DMS153 (cell line): ENCODE data around the gene WFDC2.

ENCODE experiments used
- DNase-seq: peaks from one replicate; lab custom pipeline; 2025; lab: John Stamatoyannopoulos, UW

The WFDC2 gene

GRCh38 chr20:45497971-45498494 lies 28.5 kb downstream of the WFDC2 start:
- DNase-seq = no peak

- DNase-seq = no peak
Observed at GRCh38 chr20:45500022-45500421, 30.5 kb downstream of the WFDC2 start.

- no peak for DNase-seq
Observed at GRCh38 chr20:45501600-45501999, 32.0 kb downstream of the WFDC2 start.

- no peak for DNase-seq
Observed at GRCh38 chr20:45502561-45502960, 33.0 kb downstream of the WFDC2 start.

GRCh38 chr20:45503403-45503802 lies 33.9 kb downstream of the WFDC2 start:
- no peak for DNase-seq

GRCh38 chr20:45506398-45506797 lies 36.8 kb downstream of the WFDC2 start:
- DNase-seq = no peak

GRCh38 chr20:45507011-45507820 lies 37.7 kb downstream of the WFDC2 start:
- DNase-seq = no peak

GRCh38 chr20:45508068-45508886 lies 38.7 kb downstream of the WFDC2 start:
- DNase-seq = no peak

- no peak for DNase-seq
Observed at GRCh38 chr20:45509091-45509490, 39.5 kb downstream of the WFDC2 start.

GRCh38 chr20:45510242-45510862 lies 40.8 kb downstream of the WFDC2 start:
- DNase-seq = no peak

GRCh38 chr20:45515147-45515913 lies 45.8 kb downstream of the WFDC2 start, which contains the start of gene SPINT3:
Gene SPINT3, minus strand, starts transcription at chr20:45515622. Its CDS starts 14 bp downstream, at chr20:45515608.
- no peak for DNase-seq

GRCh38 chr20:45518282-45518681 lies 48.7 kb downstream of the WFDC2 start:
- no peak for DNase-seq

GRCh38 chr20:45523821-45524220 lies 54.3 kb downstream of the WFDC2 start:
- no peak for DNase-seq

- DNase-seq = no peak
Observed at GRCh38 chr20:45527294-45527693, 57.7 kb downstream of the WFDC2 start.
